Fibroblast of lung (primary cell): Measurements from ENCODE around the gene SYT7. TPM values are rescaled to one million over a fixed set of nuclear protein-coding genes. Genes with fewer than 3 reads are reported as not detected.
A peak's percentile ranks its signal among the peaks of the same experiment; 100 is the strongest.

Source experiments
- DNase-seq, 2 donors: peaks; one replicate each; pipeline versions ENCODE4 v3.0.0 to v3.0.0-alpha.2; 2010; ENCODE audit warnings: low read depth in 2 of 2
- H2AFZ ChIP-seq: 2 replicates; pipeline ENCODE4 v1.5.1; 2012; ENCODE audit warnings: low read length, control low read depth, inconsistent platforms
- H3K27ac ChIP-seq: 2 replicates; pipeline ENCODE4 v1.5.1; 2011; ENCODE audit warnings: low read length, control low read depth; ENCODE audit not compliant: insufficient read depth
- H3K27me3 ChIP-seq: 2 replicates; pipeline ENCODE4 v1.5.1; 2011; ENCODE audit warnings: mild to moderate bottlenecking, low read length; ENCODE audit not compliant: control insufficient read depth, insufficient read depth
- H3K36me3 ChIP-seq: 2 replicates; pipeline ENCODE4 v1.5.1; 2011; ENCODE audit warnings: low read length; ENCODE audit not compliant: control insufficient read depth, insufficient read depth
- H3K4me1 ChIP-seq: 2 replicates; pipeline ENCODE4 v1.5.1; 2011; ENCODE audit warnings: low read length; ENCODE audit not compliant: control insufficient read depth, insufficient read depth; ENCODE audit errors: extremely low read depth
- H3K4me2 ChIP-seq: 2 replicates; pipeline ENCODE4 v1.5.1; 2011; ENCODE audit warnings: low read length, control low read depth; ENCODE audit not compliant: insufficient read depth; ENCODE audit errors: extremely low read depth
- H3K4me3 ChIP-seq, 4 experiments: fragments of 200-600 bp in 1 of 4; sonication (generic) in 1 of 4; replicated peaks in 1 of 4; 2 replicates each; pipeline ENCODE4 v1.5.1; 2011 to 2016; ENCODE audit warnings: low read length in 4 of 4, low read depth in 3 of 4, mild to moderate bottlenecking in 3 of 4, control low read depth in 2 of 4, inconsistent platforms in 1 of 4, mixed read lengths in 1 of 4; ENCODE audit not compliant: insufficient read depth in 1 of 4; ENCODE audit errors: control extremely low read depth in 1 of 4
- H3K79me2 ChIP-seq: 2 replicates; pipeline ENCODE4 v1.5.1; 2012; ENCODE audit warnings: mild to moderate bottlenecking, low read length, inconsistent platforms; ENCODE audit not compliant: control insufficient read depth, insufficient read depth
- H3K9ac ChIP-seq: 2 replicates; pipeline ENCODE4 v1.5.1; 2011; ENCODE audit warnings: mild to moderate bottlenecking, low read length, control low read depth; ENCODE audit not compliant: insufficient read depth
- H3K9me3 ChIP-seq: 2 replicates; pipeline ENCODE4 v1.5.1; 2012; ENCODE audit warnings: low read depth, low read length; ENCODE audit not compliant: control insufficient read depth, insufficient read depth
- H4K20me1 ChIP-seq: 2 replicates; pipeline ENCODE4 v1.5.1; 2011; ENCODE audit warnings: low read length; ENCODE audit not compliant: control insufficient read depth, insufficient read depth; ENCODE audit errors: extremely low read depth
- EZH2 ChIP-seq: IDR thresholded peaks from 2 replicates; pipeline ENCODE4 v1.5.1; 2012; ENCODE audit warnings: low read length, control low read depth, mild to moderate bottlenecking; ENCODE audit errors: missing control alignments
- polyA plus RNA-seq, 2 donors: library from polyadenylated mRNA; depleted of rRNA in 1 of 2; stranded (reverse) in 1 of 2; unstranded in 1 of 2; fragments of >200 nt; gene quantifications; 2 replicates each; pipeline ENCODE4 v1.2.1, GENCODE V29; 2011 to 2012; ENCODE audit warnings: missing spikeins in 1 of 2
- total RNA-seq: library from RNA; depleted of rRNA; stranded (reverse); fragments of >200 nt; gene quantifications from 2 replicates; pipeline ENCODE4 v1.2.1, GENCODE V29; 2014
- TF ChIP-seq, protein P1 (sequence below), 2 donors: IDR thresholded peaks in 1 of 2; conservative IDR thresholded peaks in 1 of 2; 1 replicate in 1 of 2; 2 replicates in 1 of 2; pipeline ENCODE4 v1.5.1; 2011 to 2012; ENCODE audit warnings: low read length in 2 of 2, control low read depth in 1 of 2, inconsistent platforms in 1 of 2, low read depth in 1 of 2, mild to moderate bottlenecking in 1 of 2

Gene SYT7
- total and polyA plus RNA-seq, 2 donors (not counting 1 experiment from before 2014, with no cell fraction given) = 2.5 to 25.9 TPM

DNA sequence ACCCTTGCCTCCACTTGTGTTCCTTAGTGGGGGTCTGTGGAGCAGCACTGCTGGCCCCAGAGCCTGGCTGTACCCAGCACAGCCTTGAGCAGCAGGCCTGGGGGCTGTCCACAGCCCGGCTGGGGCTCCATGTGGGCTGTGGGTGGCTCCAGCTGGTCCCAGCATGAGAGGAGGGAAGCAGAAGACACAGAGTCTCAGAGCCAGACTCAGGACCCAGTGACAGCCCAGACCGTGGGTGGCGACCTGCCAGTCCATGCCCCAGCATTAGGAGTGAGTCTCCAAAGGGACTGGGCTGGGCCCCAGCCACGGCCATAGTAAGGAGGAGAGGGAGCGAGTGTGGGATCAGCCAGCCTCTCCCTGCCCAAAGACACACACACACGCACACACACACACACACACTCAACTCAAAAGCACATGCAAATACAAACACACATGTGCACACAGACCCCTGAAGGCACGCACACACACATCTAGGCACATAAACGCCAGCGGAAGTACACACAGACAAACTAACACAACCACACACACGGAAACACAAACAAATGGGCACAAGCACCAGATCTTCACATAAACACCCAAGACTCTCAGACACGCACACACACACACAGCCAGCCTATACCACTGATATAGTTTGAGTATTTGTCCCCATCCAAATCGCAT is 89.0 kb downstream of the SYT7 start:
- Histone ChIP-seq H3K27ac (no peak overlapping the region), H3K4me1 (peaks cover 17% of the 10 kb centered on the region), H3K4me3 (no peak overlapping the region), H3K27me3 (no peaks in the 10 kb centered on the region), H2AFZ (no peak overlapping the region), H3K4me2 (no peak overlapping the region), H3K36me3 (no peaks in the 10 kb centered on the region), H4K20me1 (no peaks in the 10 kb centered on the region), H3K9ac (no peak overlapping the region), H3K9me3 (no peaks in the 10 kb centered on the region), H3K79me2 (no peaks in the 10 kb centered on the region)
- TF ChIP-seq, protein P1, sequence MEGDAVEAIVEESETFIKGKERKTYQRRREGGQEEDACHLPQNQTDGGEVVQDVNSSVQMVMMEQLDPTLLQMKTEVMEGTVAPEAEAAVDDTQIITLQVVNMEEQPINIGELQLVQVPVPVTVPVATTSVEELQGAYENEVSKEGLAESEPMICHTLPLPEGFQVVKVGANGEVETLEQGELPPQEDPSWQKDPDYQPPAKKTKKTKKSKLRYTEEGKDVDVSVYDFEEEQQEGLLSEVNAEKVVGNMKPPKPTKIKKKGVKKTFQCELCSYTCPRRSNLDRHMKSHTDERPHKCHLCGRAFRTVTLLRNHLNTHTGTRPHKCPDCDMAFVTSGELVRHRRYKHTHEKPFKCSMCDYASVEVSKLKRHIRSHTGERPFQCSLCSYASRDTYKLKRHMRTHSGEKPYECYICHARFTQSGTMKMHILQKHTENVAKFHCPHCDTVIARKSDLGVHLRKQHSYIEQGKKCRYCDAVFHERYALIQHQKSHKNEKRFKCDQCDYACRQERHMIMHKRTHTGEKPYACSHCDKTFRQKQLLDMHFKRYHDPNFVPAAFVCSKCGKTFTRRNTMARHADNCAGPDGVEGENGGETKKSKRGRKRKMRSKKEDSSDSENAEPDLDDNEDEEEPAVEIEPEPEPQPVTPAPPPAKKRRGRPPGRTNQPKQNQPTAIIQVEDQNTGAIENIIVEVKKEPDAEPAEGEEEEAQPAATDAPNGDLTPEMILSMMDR (conservative IDR thresholded peaks at IDR 0.05 in 1 of 2, IDR thresholded peaks at IDR 0.05 in 1 of 2; ENCODE audit: low read depth in 1 of 2, low read length in 2 of 2) = no peak
- no peak for TF ChIP-seq EZH2
- no peak for DNase-seq

- peaks cover 17% of the 10 kb centered on the region for H3K4me1 ChIP-seq
- TF ChIP-seq EZH2 = no peak
- TF ChIP-seq, protein P1 (conservative IDR thresholded peaks at IDR 0.05 in 1 of 2, IDR thresholded peaks at IDR 0.05 in 1 of 2; ENCODE audit: low read depth in 1 of 2, low read length in 2 of 2) = no peak
- no peaks in the 10 kb centered on the region for H3K79me2 ChIP-seq
- peak overlapping the region in 1 of 4 experiments; percentile 14 for H3K4me3 ChIP-seq
- no peak overlapping the region for H3K27ac ChIP-seq
- H3K9ac ChIP-seq = no peak overlapping the region
- H3K36me3 ChIP-seq = no peaks in the 10 kb centered on the region
- peak overlapping the region; percentile 23 for H3K4me2 ChIP-seq
- peaks cover 7% of the 10 kb centered on the region for H3K27me3 ChIP-seq
- H2AFZ ChIP-seq = no peak overlapping the region
- peak; percentile 36 to 75 for DNase-seq
- H3K9me3 ChIP-seq = no peaks in the 10 kb centered on the region
- H4K20me1 ChIP-seq = no peaks in the 10 kb centered on the region
Measured at GRCh38 chr11:61489833-61490721, 90.8 kb downstream of the SYT7 start.

- no peaks in the 10 kb centered on the region for H3K79me2 ChIP-seq
- no peak overlapping the region for H3K9ac ChIP-seq
- no peaks in the 10 kb centered on the region for H3K36me3 ChIP-seq
- H3K9me3 ChIP-seq = no peaks in the 10 kb centered on the region
- peaks cover 7% of the 10 kb centered on the region for H3K27me3 ChIP-seq
- H3K4me2 ChIP-seq = no peak overlapping the region
- peak overlapping the region; percentile 74 for H2AFZ ChIP-seq
- H3K4me3 ChIP-seq = peak overlapping the region in 2 of 4 experiments; percentile 6 to 20
- no peak overlapping the region for H3K27ac ChIP-seq
- H3K4me1 ChIP-seq = peaks cover 17% of the 10 kb centered on the region
- DNase-seq = peak; percentile 23 to 45
- no peaks in the 10 kb centered on the region for H4K20me1 ChIP-seq
- TF ChIP-seq, protein P1 (conservative IDR thresholded peaks at IDR 0.05 in 1 of 2, IDR thresholded peaks at IDR 0.05 in 1 of 2; ENCODE audit: low read depth in 1 of 2, low read length in 2 of 2) = no peak
- no peak for TF ChIP-seq EZH2
Measured at GRCh38 chr11:61488651-61489291, 92.1 kb downstream of the SYT7 start.
